OCI-LY3 (cell line): ENCODE measurements around the gene PLD1.

Experiments used
- EZH2phosphoT487 ChIP-seq: fragments of 200-600 bp; shearing (Covaris generic); IDR thresholded peaks from 2 replicates; pipeline ENCODE4 v1.6.1; 2018; ENCODE audit warnings: antibody characterized with exemption, mixed run types, low read depth
- TF ChIP-seq, protein P1 (sequence below): fragments of 200-600, 300-600 bp; sonication (generic); IDR thresholded peaks from 2 replicates; pipeline ENCODE4 v1.5.1; 2014; ENCODE audit warnings: antibody characterized with exemption, low read length, low read depth

- TF ChIP-seq, protein P1, sequence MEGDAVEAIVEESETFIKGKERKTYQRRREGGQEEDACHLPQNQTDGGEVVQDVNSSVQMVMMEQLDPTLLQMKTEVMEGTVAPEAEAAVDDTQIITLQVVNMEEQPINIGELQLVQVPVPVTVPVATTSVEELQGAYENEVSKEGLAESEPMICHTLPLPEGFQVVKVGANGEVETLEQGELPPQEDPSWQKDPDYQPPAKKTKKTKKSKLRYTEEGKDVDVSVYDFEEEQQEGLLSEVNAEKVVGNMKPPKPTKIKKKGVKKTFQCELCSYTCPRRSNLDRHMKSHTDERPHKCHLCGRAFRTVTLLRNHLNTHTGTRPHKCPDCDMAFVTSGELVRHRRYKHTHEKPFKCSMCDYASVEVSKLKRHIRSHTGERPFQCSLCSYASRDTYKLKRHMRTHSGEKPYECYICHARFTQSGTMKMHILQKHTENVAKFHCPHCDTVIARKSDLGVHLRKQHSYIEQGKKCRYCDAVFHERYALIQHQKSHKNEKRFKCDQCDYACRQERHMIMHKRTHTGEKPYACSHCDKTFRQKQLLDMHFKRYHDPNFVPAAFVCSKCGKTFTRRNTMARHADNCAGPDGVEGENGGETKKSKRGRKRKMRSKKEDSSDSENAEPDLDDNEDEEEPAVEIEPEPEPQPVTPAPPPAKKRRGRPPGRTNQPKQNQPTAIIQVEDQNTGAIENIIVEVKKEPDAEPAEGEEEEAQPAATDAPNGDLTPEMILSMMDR = no peak
- no peak for TF ChIP-seq EZH2phosphoT487
These were observed 167.2 kb downstream of the PLD1 start for GRCh38 chr3:171643033-171643432.
